ENCODE data around the gene CCDC158.
"Not testable (repeated sequence)": the region's sequence is repeated elsewhere in the genome, so short reads cannot be mapped to it uniquely, and the experiment has no call there.

CCDC158 gene

DNA sequence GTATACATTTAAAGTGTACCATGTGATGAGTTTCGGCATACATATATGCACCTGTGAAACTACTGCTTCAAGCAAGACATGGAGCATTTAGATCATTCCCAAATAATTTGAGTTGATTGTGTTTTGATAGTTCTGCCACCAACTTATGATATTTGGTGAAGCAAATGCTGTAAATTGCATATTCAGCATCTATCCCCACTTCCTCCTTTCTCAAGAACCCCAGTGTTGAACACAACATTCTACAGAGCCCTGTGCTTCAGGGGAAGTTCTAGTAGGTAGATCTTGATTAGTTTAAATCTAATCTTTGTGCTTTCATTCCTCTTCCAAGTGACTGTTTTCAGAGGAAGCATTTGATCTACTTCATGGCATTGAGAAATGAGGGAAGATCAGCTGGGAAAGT lies 8.7 kb upstream of the CCDC158 start:
- DNase-seq: no peak

DNA sequence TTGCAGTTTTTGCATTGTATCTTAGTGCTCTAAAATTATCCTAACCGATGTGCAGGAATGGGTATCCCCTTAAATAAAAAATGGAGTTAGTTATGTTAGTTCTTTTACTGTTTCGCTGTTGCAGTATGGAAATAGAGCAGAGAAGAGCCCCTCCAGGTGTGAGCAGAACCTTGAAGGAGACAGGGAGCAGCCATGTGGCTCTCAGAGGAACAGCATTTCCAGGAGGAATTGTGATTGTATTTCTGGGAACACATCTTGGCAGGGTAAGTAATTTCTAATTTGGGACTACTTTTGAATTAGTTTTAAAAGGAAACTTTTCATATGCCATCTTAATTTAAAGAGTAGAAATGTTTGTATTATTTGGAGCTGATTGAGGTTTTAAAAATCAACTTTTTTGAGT lies 5.3 kb upstream of the CCDC158 start:
- no peak for DNase-seq

DNA sequence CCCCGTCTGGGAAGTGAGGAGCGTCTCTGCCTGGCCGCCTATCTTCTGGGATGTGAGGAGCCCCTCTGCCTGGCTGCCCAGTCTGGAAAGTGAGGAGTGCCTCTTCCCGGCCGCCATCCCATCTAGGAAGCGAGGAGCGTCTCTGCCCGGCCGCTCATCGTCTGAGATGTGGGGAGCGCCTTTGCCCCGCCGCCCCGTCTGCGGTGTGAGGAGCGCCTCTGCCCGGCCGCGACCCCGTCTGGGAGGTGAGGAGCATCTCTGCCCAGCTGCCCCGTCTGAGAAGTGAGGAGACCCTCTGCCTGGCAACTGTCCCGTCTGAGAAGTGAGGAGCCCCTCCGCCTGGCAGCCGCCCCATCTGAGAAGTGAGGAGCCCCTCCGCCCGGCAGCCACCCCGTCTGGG lies 2.2 kb upstream of the CCDC158 start:
- not testable (repeated sequence) for DNase-seq

DNA sequence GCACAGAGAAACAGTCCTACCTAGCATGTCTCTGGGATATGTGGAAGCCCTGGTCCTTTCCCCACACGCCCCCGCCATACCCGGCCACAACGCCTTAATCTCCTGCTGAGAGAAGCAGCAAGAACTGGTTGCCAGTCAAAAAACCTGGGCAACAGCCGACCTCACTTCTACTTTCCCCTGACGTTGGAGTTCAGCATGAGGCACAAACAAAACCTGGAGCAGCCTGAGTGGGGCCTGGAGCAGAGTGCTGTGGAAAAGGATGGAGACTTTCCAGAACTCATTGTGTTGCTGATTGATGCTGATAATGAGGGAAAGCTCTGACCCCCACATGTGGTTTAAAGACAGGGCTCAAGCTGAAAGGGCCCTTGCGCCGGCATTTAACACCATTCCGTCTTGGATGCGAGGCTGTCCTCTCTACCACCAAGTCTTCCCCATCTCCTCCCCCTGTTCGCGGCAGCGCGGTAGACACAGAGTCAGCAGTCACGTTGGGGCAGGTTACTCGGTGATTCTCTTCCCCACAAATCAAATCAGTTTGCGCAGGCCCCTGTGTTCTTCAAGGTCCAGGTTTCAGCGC lies 666 bp downstream of the CCDC158 start:
- DNase-seq: no peak

DNA sequence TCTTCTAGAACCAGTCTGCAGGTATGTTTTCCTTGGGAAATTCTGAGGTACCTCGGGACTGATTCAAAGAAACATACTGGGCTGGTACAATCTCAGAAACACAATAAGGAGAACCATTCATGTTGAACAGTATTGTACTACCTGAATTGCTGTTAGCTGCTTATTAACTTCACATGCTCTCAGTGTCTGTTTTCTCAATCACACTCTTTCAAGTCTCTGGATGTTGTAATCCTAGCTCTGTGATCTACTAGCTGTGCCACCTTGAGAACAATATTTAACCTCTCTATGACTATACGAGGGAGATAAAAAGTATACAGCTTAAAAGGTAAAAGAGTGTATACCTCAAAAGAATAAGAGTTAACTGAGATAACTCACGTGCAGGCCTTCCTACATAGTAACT lies 10.3 kb downstream of the CCDC158 start:
- DNase-seq: no peak

GRCh38 chr4:76407440-76408119 lies 13.4 kb downstream of the CCDC158 start:
- DNase-seq: peak in 2 of 6 experiments; percentile 3 to 11

- no peak for DNase-seq
Observed at GRCh38 chr4:76406081-76406480, 14.9 kb downstream of the CCDC158 start.

DNA sequence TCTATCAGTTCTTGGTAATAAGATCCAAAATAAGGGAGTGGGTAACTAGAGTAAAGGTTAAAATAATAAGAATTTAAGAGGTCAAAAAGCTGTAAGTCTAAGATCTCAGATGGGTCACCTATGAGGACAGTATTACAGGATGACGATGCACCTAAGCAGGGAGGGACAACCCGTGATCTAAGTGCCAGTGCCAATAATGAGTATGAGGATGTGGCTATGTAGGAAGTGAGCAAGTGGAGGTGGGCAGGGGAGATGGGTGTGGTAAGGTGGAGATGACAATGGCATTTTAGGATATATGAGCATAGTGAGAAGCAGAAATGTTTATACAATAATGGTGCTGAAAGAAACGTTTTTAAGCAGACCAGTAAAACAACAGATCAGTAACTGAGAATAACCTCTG lies 19.3 kb downstream of the CCDC158 start:
- no peak for DNase-seq

- DNase-seq: no peak
Observed at GRCh38 chr4:76388160-76388908, 32.6 kb downstream of the CCDC158 start.

DNA sequence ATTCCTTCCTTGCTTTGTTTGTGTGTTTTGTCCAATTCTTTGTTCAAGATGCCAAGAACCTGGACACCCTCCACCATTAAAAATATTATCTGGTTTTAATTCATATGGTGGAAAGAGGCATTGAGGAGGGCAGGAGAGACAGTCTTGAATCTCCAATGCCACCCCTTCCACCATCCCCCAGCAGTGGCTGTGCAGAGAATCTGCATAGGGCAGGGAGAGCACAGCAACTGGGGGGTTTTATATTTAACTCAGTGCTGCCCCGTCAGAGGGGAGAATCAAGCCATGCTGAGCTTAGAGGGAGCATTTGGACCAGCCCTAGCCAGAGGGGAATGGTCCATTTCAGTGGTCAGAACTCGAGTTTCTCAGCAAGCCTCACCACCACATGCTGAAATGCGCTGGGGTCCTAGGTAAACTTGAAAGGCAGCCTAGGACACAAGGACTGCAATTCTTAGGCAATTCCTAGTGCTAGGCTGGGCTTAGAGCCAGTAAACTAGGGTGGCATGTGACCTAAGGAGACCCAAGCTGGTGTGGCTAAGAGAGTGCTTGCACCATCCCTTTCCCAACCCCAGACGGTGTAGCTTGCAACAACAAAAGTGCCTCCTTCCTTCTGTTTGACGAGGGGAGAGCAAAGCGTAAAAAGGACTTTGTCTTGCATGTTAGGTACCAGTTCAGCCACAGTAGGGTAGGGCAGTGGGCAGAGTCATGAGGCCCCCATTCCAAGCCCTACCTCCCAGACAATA lies 34.2 kb downstream of the CCDC158 start:
- no peak for DNase-seq

DNA sequence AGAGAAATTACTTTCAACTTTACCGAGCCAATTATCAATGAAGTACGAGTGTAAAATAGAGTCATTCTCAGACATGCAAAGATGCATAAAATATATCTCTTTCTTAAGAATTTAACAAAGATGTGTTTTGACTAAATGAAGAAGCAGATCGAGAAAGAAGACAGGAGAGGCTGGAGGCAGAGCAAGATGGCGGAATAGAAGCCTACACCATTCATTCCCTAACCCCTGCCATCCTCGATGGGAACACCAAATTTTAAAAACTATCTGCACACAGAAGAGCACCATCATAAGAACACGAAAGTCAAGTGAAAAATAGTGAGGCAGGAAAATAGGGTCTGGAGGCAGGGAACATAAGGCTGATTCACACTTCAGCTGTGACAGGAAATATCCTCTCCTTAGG lies 35.0 kb downstream of the CCDC158 start:
- DNase-seq: no peak

- DNase-seq: no peak
Observed at GRCh38 chr4:76384052-76384451, 36.9 kb downstream of the CCDC158 start.

GRCh38 chr4:76383001-76383400 lies 37.9 kb downstream of the CCDC158 start:
- DNase-seq: no peak

GRCh38 chr4:76381986-76382385 lies 39.0 kb downstream of the CCDC158 start:
- DNase-seq: no peak

GRCh38 chr4:76380561-76380960 lies 40.4 kb downstream of the CCDC158 start:
- DNase-seq: no peak

- peak in 4 of 6 experiments; percentile 1 to 21 (median 4) for DNase-seq
Observed at GRCh38 chr4:76377911-76378310, 43.0 kb downstream of the CCDC158 start.

- no peak for DNase-seq
Observed at GRCh38 chr4:76377481-76377901, 43.5 kb downstream of the CCDC158 start.

GRCh38 chr4:76376534-76376933 lies 44.4 kb downstream of the CCDC158 start:
- DNase-seq: no peak

DNA sequence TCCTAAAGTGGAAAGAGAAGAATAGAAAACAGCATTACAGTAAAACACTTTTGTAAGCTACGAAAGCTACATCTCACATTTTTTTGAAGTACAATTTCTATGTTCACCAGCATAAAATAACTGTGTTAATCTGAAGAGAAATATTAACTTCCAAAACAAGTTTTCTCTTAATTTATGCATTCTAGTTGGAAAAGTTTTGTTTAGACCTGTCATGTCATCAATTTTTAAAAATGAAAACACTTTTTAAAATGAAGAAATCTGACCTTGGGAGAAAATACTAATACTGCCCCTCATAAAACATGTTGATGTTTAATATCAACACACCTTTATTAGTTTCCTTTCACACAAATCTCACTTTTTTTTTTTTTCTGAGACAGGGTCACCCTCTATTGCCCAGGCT lies 45.2 kb downstream of the CCDC158 start:
- no peak for DNase-seq

DNA sequence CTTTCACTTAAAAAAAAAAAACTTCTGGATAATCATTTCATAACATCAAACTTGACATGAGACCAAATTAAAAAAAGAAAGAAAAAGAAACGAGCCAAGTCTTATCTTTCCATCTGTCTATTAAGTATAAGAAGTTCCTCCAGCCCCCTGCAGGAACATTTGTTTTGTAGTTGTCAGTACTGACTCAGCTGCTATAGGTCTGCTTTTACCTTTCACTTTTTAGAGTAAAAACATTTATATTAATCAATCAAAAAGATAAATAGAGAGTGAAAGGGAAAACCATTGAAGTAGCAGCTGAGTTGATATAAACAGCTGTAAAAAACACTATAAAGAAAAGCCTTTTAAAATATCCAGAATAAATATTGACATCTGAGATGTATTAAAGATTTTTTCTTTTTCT lies 46.1 kb downstream of the CCDC158 start:
- DNase-seq: no peak

DNA sequence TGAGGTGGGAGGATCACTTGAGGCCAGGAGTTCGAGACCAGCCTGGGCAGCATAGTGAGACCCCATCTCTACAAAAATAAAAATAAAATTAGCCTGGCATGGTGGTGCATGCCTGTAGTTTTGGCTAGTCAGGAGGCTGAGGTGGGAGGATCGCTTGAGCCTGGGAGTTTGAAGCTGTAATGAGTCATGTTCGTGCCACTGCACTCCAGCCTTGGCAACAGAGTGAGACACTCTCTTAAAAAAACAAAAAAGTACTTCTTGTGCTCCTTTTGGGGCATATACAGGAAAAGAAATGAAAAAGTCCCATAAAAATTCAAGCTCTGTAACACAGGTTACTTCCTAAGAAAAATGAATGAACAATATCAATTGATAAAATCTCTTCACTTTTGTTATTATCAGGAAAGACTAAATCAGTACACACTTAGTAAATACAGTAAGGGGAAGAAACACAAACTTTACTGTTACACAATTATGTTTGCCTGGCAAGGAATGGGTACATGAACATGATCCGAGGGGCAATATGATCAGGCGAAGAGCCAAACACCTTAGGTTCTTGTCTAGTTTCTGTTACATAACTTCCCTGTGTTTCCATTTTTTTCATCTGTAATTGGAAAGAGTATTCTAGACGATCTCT lies 46.9 kb downstream of the CCDC158 start:
- no peak for DNase-seq

- no peak for DNase-seq
Observed at GRCh38 chr4:76366737-76367136, 54.2 kb downstream of the CCDC158 start.

- DNase-seq: no peak
Observed at GRCh38 chr4:76365636-76366035, 55.3 kb downstream of the CCDC158 start.

Data from stimulated activated naive CD4-positive, alpha-beta T cell (primary cell).